Neuronal stem cell (in vitro differentiated cells): ENCODE results near the gene DENND1C.
A peak's percentile ranks its signal among the peaks of the same experiment; 100 is the strongest.

ENCODE experiments used
- DNase-seq: peaks from one replicate; pipeline ENCODE4 v3.0.0-alpha.2; 2013; ENCODE audit warnings: low spot score
- H2AFZ ChIP-seq: one replicate; pipeline ENCODE4 v1.6.1; 2013; ENCODE audit warnings: mild to moderate bottlenecking, low read length, inconsistent platforms
- H2AK5ac ChIP-seq: 2 replicates; pipeline ENCODE4 v1.6.1; 2013; ENCODE audit warnings: low read depth, mild to moderate bottlenecking, inconsistent platforms, low read length, moderate library complexity, mixed read lengths
- H2BK120ac ChIP-seq: 2 replicates; pipeline ENCODE4 v1.6.1; 2013; ENCODE audit warnings: low read depth, mild to moderate bottlenecking, inconsistent platforms, low read length, moderate library complexity, mixed read lengths
- H2BK12ac ChIP-seq: one replicate; pipeline ENCODE4 v1.6.1; 2013; ENCODE audit warnings: low read length, inconsistent platforms
- H2BK15ac ChIP-seq: 2 replicates; pipeline ENCODE4 v1.6.1; 2013; ENCODE audit warnings: mild to moderate bottlenecking, low read length, inconsistent platforms, mixed read lengths
- H2BK5ac ChIP-seq: one replicate; pipeline ENCODE4 v1.6.1; 2013; ENCODE audit warnings: inconsistent platforms, mild to moderate bottlenecking, low read length, moderate library complexity
- H3K14ac ChIP-seq: one replicate; pipeline ENCODE4 v1.6.1; 2013; ENCODE audit warnings: low read length, inconsistent platforms
- H3K18ac ChIP-seq: 2 replicates; pipeline ENCODE4 v1.6.1; 2013; ENCODE audit warnings: low read length, inconsistent platforms
- H3K23ac ChIP-seq: 2 replicates; pipeline ENCODE4 v1.6.1; 2013; ENCODE audit warnings: low read depth, mild to moderate bottlenecking, mixed read lengths, low read length, inconsistent platforms; ENCODE audit not compliant: poor library complexity
- H3K27ac ChIP-seq: replicated peaks from 3 replicates; pipeline ENCODE4 v1.5.1; 2013; ENCODE audit warnings: low read length, inconsistent platforms
- H3K27me3 ChIP-seq, 3 experiments: 2 replicates each; pipeline ENCODE4 v1.6.1; 2013; ENCODE audit warnings: low read length in 3 of 3, mild to moderate bottlenecking in 2 of 3, inconsistent platforms in 1 of 3, low read depth in 1 of 3, mixed read lengths in 1 of 3, moderate library complexity in 1 of 3; ENCODE audit not compliant: control insufficient read depth in 3 of 3, insufficient read depth in 3 of 3
- H3K36me3 ChIP-seq, 2 donors: replicated peaks in 1 of 2; 2 replicates each; pipeline ENCODE4 v1.6.1; 2013; ENCODE audit warnings: low read length in 2 of 2; ENCODE audit not compliant: control insufficient read depth in 2 of 2, insufficient read depth in 2 of 2
- H3K4ac ChIP-seq: 2 replicates; pipeline ENCODE4 v1.6.1; 2013; ENCODE audit warnings: inconsistent platforms, mild to moderate bottlenecking, low read length, moderate library complexity
- H3K4me1 ChIP-seq, 2 donors: 1 replicate in 1 of 2; 2 replicates in 1 of 2; pipeline ENCODE4 v1.6.1; 2013; ENCODE audit warnings: low read length in 2 of 2, low read depth in 1 of 2; ENCODE audit not compliant: control insufficient read depth in 2 of 2, insufficient read depth in 1 of 2
- H3K4me2 ChIP-seq: one replicate; pipeline ENCODE4 v1.6.1; 2013; ENCODE audit warnings: mild to moderate bottlenecking, low read length, inconsistent platforms; ENCODE audit not compliant: insufficient read depth, poor library complexity, severe bottlenecking
- H3K4me3 ChIP-seq, 2 donors: 2 replicates each; pipeline ENCODE4 v1.5.1; 2013; ENCODE audit warnings: low read length in 2 of 2, mild to moderate bottlenecking in 2 of 2, inconsistent platforms in 1 of 2, moderate library complexity in 1 of 2
- H3K79me1 ChIP-seq: one replicate; pipeline ENCODE4 v1.6.1; 2013; ENCODE audit warnings: low read depth, mild to moderate bottlenecking, inconsistent platforms, low read length, moderate library complexity
- H3K9ac ChIP-seq: one replicate; pipeline ENCODE4 v1.6.1; 2013; ENCODE audit warnings: mild to moderate bottlenecking, low read depth, low read length, inconsistent platforms; ENCODE audit not compliant: poor library complexity
- H3K9me3 ChIP-seq, 2 donors: replicated peaks in 1 of 2; 2 replicates each; pipeline versions ENCODE3 to v1.6.1; 2013; ENCODE audit warnings: low read length in 2 of 2, mild to moderate bottlenecking in 2 of 2, inconsistent platforms in 1 of 2, low read depth in 1 of 2, mixed read lengths in 1 of 2, moderate library complexity in 1 of 2; ENCODE audit not compliant: control insufficient read depth in 2 of 2, insufficient read depth in 1 of 2
- H4K8ac ChIP-seq: one replicate; pipeline ENCODE4 v1.6.1; 2013; ENCODE audit warnings: low read depth, mild to moderate bottlenecking, inconsistent platforms, low read length, moderate library complexity
- H4K91ac ChIP-seq: one replicate; pipeline ENCODE4 v1.6.1; 2013; ENCODE audit warnings: low read length, low read depth, mild to moderate bottlenecking, inconsistent platforms; ENCODE audit not compliant: poor library complexity
- WGBS, 2 donors: extraction: QIAGEN DNeasy Blood & Tissue Kit; methylation state at CpG; one replicate each; pipeline ENCODE4 v1.1.7; 2013; ENCODE audit warnings: missing lambda C conversion rate in 2 of 2, mixed read lengths in 1 of 2; ENCODE audit not compliant: insufficient read length in 2 of 2, insufficient replicate concordance in 1 of 2; ENCODE audit errors: extremely low coverage in 2 of 2; 5-methylcytosine and 5-hydroxymethylcytosine counted together

DENND1C gene

DNA sequence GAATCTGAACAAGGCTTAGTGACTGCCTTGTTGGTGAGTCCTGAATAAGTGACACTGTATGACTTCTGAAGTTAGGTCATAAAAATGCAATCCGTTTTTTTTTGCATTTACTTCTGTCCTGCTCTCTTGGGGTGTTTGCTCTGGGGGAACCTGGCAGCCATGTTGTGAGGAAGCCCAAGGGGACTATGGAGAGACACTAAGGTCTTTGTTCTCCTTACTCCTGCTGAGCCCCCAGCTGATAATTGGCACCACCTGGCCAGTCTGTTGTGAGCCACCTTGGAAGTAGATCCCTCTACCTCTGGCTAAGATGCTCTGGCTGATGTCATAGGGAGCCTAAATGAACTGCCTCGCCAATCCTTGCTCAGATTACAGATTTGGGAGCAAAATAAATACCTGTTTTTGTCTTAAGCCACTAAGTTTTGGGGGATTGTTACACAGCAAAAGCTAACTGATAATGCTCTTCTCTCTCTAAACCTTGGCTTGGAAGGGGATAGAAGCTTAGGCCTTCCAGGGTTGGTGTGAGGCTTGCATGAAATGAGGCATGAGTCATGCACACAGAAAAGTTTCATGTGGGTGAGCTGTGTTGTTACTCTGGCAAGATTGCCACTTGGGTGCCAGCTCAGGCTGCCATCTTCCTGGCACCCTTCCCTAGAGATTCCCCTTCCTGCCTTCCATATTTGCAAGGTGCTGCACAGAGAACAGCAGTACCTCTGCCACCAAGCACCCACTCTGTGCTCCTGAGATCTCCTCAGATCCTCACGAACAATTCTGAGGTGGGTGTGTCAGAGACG, 10.4 kb upstream of the DENND1C start:
- Histone ChIP-seq H3K27me3 (no peaks in the 10 kb centered on the region), H2AK5ac (no peak overlapping the region), H2AFZ (no peak overlapping the region), H3K18ac (no peak overlapping the region), H3K4me2 (no peak overlapping the region), H3K79me1 (no peaks in the 10 kb centered on the region), H3K4ac (no peak overlapping the region), H3K36me3 (peaks cover 0 to 2% of the 10 kb centered on the region in 2 donors), H3K9me3 (peaks cover 0 to 3% of the 10 kb centered on the region in 2 donors), H2BK5ac (no peak overlapping the region), H3K23ac (no peak overlapping the region), H3K14ac (no peak overlapping the region), H2BK15ac (no peak overlapping the region), H4K91ac (peak overlapping the region; percentile 72), H2BK120ac (no peak overlapping the region), H3K4me1 (peaks cover 2 to 7% of the 10 kb centered on the region in 2 donors), H4K8ac (no peak overlapping the region), H2BK12ac (no peak overlapping the region), H3K9ac (no peak overlapping the region), H3K4me3 (no peak overlapping the region), H3K27ac (no peak overlapping the region)
- WGBS, 2 donors = no CpG with 5 or more reads among the region's 4 CpGs
- no peak for DNase-seq

DNA sequence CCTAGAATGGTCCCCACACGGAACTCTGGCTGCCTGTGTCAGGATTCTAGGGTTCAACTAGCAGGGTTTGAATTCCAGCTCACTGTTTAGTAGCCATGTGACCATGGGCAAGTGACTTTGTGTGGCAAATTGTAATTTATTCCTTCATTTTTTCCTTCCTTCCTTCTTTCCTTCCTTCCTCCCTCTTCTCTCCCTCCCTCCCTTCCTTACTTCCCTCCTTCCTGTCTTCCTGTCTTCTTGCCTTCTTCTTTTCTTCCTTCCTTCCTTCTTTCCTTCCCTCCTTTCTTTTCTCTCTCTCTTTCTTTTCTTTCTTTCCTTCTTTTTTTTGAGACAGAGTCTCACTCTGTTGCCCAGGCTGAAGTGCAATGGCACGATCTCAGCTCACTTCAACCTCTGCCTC, 8.5 kb upstream of the DENND1C start:
- Histone ChIP-seq H2BK12ac (no peak overlapping the region), H4K91ac (no peak overlapping the region), H3K4me1 (peaks cover 2 to 7% of the 10 kb centered on the region in 2 donors), H3K79me1 (no peaks in the 10 kb centered on the region), H3K36me3 (peaks cover 0 to 2% of the 10 kb centered on the region in 2 donors), H2BK15ac (no peak overlapping the region), H3K9me3 (peaks cover 0 to 3% of the 10 kb centered on the region in 2 donors), H2AK5ac (no peak overlapping the region), H4K8ac (no peak overlapping the region), H2AFZ (peak overlapping the region; percentile 46), H3K27me3 (no peaks in the 10 kb centered on the region), H3K27ac (no peak overlapping the region), H3K23ac (no peak overlapping the region), H3K18ac (no peak overlapping the region), H2BK120ac (no peak overlapping the region), H3K4me3 (no peak overlapping the region), H3K4me2 (no peak overlapping the region), H3K9ac (no peak overlapping the region), H2BK5ac (no peak overlapping the region), H3K4ac (no peak overlapping the region), H3K14ac (no peak overlapping the region)
- no CpG with 5 or more reads among the region's 2 CpGs for WGBS, 2 donors
- no peak for DNase-seq

DNA sequence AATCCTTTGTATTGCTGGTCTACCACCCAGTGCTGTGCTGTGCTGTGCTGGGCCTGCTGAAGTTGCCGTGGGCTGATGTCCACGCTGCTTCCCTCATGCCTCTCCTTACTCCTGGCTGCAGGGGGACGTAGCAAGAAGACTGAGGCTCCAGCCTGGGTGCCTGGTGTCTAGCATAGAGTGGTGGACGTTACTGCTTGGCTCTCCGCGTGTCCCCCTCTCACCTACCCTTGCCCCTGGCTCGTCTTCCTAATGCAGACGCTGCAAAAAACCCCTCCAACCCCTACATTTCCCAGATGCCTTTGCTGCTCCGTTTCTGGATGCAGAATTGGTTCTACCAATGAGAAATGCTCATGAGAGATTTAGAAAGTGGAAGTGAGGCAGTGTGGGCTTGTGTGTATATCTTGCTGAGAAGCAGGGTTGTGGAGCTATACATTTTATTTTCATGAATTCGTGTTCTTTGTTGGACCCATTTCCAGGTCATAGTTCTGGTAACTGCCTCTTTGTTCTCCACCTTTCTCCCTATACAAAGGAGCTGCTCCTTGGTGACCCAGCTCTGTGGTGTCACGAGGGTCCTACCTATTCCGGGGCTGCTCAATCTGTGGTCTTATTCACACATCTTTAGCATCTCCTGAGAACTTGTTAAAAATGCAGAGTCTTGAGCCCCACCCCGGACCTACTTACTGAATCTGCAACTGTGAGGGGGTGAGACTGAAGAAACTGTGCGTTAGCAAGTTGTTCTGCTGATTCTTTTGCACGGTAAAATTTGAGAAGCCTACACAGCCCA, 7.9 kb upstream of the DENND1C start:
- no peak overlapping the region for H3K4me3 ChIP-seq
- peaks cover 2 to 7% of the 10 kb centered on the region in 2 donors for H3K4me1 ChIP-seq
- H3K27ac ChIP-seq = no peak overlapping the region
- H2BK5ac ChIP-seq = no peak overlapping the region
- H4K91ac ChIP-seq = no peak overlapping the region
- H4K8ac ChIP-seq = no peak overlapping the region
- H2BK120ac ChIP-seq = no peak overlapping the region
- no peak overlapping the region for H3K14ac ChIP-seq
- no peak overlapping the region for H2BK15ac ChIP-seq
- no peak overlapping the region for H3K4ac ChIP-seq
- H3K27me3 ChIP-seq = no peaks in the 10 kb centered on the region
- no peaks in the 10 kb centered on the region for H3K36me3 ChIP-seq
- no CpG with 5 or more reads among the region's 15 CpGs for WGBS, 2 donors
- peaks cover 0 to 3% of the 10 kb centered on the region in 2 donors for H3K9me3 ChIP-seq
- no peak overlapping the region for H3K9ac ChIP-seq
- no peak overlapping the region for H3K4me2 ChIP-seq
- H3K18ac ChIP-seq = peak overlapping the region; percentile 50
- no peak overlapping the region for H2AK5ac ChIP-seq
- no peak overlapping the region for H3K23ac ChIP-seq
- H2BK12ac ChIP-seq = no peak overlapping the region
- no peaks in the 10 kb centered on the region for H3K79me1 ChIP-seq
- H2AFZ ChIP-seq = peak overlapping the region; percentile 46
- DNase-seq = no peak

DNA sequence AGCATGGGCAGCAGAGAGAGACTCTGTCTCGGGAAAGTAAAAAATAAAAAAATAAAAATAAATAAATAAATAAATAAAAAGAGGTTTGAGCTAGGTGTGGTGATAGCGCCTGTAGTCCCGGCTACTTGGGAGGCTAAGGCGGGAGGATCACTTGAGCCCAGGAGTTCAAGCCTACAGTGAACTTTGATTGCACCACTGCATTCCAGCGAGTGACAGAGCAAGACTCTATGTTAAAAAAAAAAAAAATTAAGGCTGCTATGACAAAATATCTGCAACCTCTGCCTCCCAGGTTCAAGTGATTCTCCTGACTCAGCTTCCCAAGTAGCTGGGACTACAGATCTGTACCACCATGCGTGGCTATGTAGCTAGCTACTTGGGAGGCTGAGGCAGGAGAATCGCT, 3.2 kb upstream of the DENND1C start:
- Histone ChIP-seq H3K18ac (no peak overlapping the region), H4K91ac (no peak overlapping the region), H3K79me1 (no peaks in the 10 kb centered on the region), H3K9ac (no peak overlapping the region), H4K8ac (no peak overlapping the region), H3K4me3 (no peak overlapping the region), H2BK15ac (no peak overlapping the region), H3K23ac (no peak overlapping the region), H3K36me3 (no peaks in the 10 kb centered on the region), H2AK5ac (no peak overlapping the region), H3K27ac (no peak overlapping the region), H3K4me2 (no peak overlapping the region), H2BK12ac (no peak overlapping the region), H3K4ac (no peak overlapping the region), H2BK120ac (no peak overlapping the region), H3K9me3 (no peaks in the 10 kb centered on the region), H3K27me3 (peaks cover 0 to 10% (median 0%) of the 10 kb centered on the region in 3 experiments), H2AFZ (no peak overlapping the region), H3K4me1 (peaks cover 3 to 8% of the 10 kb centered on the region in 2 donors), H2BK5ac (no peak overlapping the region), H3K14ac (no peak overlapping the region)
- WGBS, 2 donors = no CpG with 5 or more reads among the region's 7 CpGs
- DNase-seq = no peak
